AG09319 (cell line): Measurements from ENCODE around the gene TEX44.
A peak's percentile ranks its signal among the peaks of the same experiment; 100 is the strongest.

ENCODE experiments used
- DNase-seq: peaks from one replicate; pipeline ENCODE4 v3.0.0-alpha.2; 2010; ENCODE audit warnings: low read depth; ENCODE audit errors: extremely low read depth
- CTCF ChIP-seq: IDR thresholded peaks from 2 replicates; pipeline ENCODE4 v1.5.1; 2011; ENCODE audit warnings: low read depth, mild to moderate bottlenecking, inconsistent platforms, low read length, moderate library complexity

Gene TEX44

GRCh38 chr2:231612109-231612455 is 19.4 kb downstream of the TEX44 start:
- peak; percentile 69 for DNase-seq
- no peak for TF ChIP-seq CTCF

GRCh38 chr2:231612456-231613330 is 20.0 kb downstream of the TEX44 start:
- DNase-seq: peak; percentile 86
- TF ChIP-seq CTCF: peak; percentile 83

- TF ChIP-seq CTCF: no peak
- DNase-seq: no peak
Measured at GRCh38 chr2:231613331-231613662, 20.6 kb downstream of the TEX44 start.

GRCh38 chr2:231613663-231614558 is 21.2 kb downstream of the TEX44 start:
- no peak for DNase-seq
- no peak for TF ChIP-seq CTCF

GRCh38 chr2:231614559-231615057 is 21.9 kb downstream of the TEX44 start:
- TF ChIP-seq CTCF: no peak
- DNase-seq: no peak

- TF ChIP-seq CTCF: no peak
- no peak for DNase-seq
Measured at GRCh38 chr2:231615058-231615671, 22.5 kb downstream of the TEX44 start.
